GM13977 (cell line): ENCODE measurements around the gene SLC19A1.

ENCODE experiments used
- DNase-seq: peaks from one replicate; pipeline ENCODE4 v3.0.0; 2012; ENCODE audit warnings: low spot score
- CTCF ChIP-seq: IDR thresholded peaks from 2 replicates; pipeline ENCODE4 v1.5.1; 2012; ENCODE audit warnings: mild to moderate bottlenecking, control low read depth; ENCODE audit not compliant: insufficient read depth; ENCODE audit errors: extremely low read depth, missing control alignments
- in situ Hi-C: fragments of 300-500 bp; cut with MboI; formaldehyde crosslinking; loops from one replicate; pipeline ENCODE4 v1.12.0; 2022; ENCODE audit warnings: low sequenced_read_pairs, low pct_unique_long_range_greater_than_20kb, mixed read lengths, inconsistent platforms; ENCODE audit not compliant: unreplicated experiment

SLC19A1 gene

GRCh38 chr21:45454926-45455673, 87.1 kb downstream of the SLC19A1 start:
- no peak for TF ChIP-seq CTCF
- no peak for DNase-seq
- in situ Hi-C loops, result no loop called here

DNA sequence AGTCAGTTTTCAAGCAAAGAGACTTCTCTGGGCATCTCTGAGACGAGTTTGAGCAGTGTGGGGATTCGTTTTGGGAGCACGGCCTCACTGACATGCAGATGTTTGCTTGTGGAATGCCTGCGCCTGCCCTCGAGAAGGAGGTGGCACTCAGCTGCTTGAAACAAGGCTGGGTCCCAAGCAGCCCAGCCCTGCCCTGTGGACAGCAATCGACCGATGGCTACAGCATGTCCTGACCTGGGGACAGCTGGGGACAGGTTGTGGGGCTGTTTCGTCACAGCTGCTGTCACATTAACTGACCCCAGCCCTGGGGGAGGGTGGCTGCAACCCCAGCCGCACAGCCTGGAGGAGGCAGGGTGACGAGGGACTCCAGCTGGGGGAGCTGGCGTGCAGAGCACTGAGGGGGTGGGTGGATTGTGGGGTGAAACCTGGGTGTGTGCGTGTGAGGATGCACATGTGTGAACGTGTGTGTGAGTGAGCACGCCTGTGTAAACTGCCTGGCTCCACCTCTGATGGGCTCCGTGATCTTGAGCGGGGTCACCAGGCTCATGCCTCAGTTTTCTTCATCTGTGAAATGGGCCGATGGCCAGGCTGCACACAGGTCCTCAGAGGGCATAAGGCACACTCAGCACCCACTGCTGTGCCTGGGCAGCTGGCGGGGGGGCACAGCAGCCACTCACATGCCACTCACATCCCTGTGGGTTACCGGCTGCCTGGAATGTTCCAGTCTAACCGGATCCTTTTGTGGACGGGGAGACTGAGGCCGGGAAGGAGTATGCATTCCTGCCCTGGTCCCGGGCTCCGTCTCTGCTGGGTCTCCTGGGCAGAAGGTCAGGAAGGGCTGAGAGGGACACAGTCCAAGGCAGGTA, 87.9 kb downstream of the SLC19A1 start:
- no peak for DNase-seq
- in situ Hi-C loops, result no loop called here
- TF ChIP-seq CTCF, result no peak

- in situ Hi-C loops, result no loop called here
- no peak for TF ChIP-seq CTCF
- DNase-seq, result no peak
Observed at GRCh38 chr21:45453308-45453950, 88.8 kb downstream of the SLC19A1 start.

GRCh38 chr21:45452696-45453307, 89.4 kb downstream of the SLC19A1 start:
- TF ChIP-seq CTCF, result no peak
- DNase-seq, result no peak
- in situ Hi-C loops, result no loop called here

- TF ChIP-seq CTCF, result no peak
- DNase-seq, result no peak
- in situ Hi-C loops, result no loop called here
Observed at GRCh38 chr21:45451771-45452182, 90.5 kb downstream of the SLC19A1 start.

DNA sequence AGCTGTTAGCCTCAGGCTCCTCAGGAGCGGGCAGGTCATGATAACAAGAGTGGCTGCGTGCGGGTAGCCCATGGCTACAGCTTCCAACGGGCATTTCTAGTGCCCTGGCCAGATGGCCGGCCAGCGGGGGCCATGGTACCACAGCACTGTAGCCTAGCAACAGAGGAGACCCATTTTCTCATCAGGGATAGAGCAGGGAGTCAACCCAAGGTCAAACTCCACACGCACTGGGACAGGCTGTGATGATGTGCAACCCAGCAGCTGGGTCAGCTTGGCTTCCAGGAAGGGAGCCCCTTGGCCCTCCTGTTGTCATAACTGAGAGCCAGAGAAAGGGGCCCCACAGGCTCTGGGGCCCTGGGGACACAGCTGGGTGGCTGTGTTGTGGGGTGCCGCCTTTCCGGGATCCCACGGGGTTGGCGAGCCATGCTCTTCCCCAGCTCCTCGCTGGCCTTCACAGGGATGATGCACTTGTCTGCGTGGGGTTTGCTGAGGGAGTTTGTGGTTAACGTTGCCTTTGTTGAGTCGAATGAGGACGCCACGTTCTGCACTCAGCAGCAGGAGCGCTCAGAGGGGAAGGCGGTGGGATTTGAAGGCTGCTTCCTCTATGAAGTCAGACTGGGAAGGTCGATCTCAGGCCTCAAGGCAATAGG, 91.0 kb downstream of the SLC19A1 start:
- TF ChIP-seq CTCF, result no peak
- in situ Hi-C loops, result no loop called here
- no peak for DNase-seq
